Right kidney (tissue), 9 donors: Measurements from ENCODE around the gene MTX1.
A peak's percentile ranks its signal among the peaks of the same experiment; 100 is the strongest.
"Not testable (repeated sequence)": the region's sequence is repeated elsewhere in the genome, so short reads cannot be mapped to it uniquely, and the experiment has no call there.

Source experiments
- DNase-seq: peaks from one replicate; pipeline ENCODE4 v3.0.0-alpha.2; 2016
- long read RNA-seq, 8 donors: transcript quantifications; one replicate each; lab custom pipeline, GENCODE V29; 2026

Gene MTX1, protein sequence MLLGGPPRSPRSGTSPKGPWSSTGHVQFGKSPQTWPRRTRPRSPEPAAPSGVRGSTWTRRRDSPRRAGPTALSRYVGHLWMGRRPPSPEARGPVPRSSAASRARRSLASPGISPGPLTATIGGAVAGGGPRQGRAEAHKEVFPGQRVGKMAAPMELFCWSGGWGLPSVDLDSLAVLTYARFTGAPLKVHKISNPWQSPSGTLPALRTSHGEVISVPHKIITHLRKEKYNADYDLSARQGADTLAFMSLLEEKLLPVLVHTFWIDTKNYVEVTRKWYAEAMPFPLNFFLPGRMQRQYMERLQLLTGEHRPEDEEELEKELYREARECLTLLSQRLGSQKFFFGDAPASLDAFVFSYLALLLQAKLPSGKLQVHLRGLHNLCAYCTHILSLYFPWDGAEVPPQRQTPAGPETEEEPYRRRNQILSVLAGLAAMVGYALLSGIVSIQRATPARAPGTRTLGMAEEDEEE
- long read RNA-seq, donor 1, transcript MTX1-202 (8 exons, 1,632 nt) = major isoform, 27 of 34 reads
- long read RNA-seq, donor 1, partial matches to known transcripts = 0 of 34 reads
- long read RNA-seq, donor 1, other reads (novel, unspliced or antisense) = 5 of 34 reads
- long read RNA-seq, donor 2, transcript MTX1-202 (8 exons, 1,632 nt) = major isoform, 18 of 19 reads
- long read RNA-seq, donor 2, partial matches to known transcripts = 0 of 19 reads
- long read RNA-seq, donor 2, other reads (novel, unspliced or antisense) = 0 of 19 reads
- long read RNA-seq, donor 3, transcript MTX1-202 (8 exons, 1,632 nt) = major isoform, 10 of 10 reads
- long read RNA-seq, donor 3, partial matches to known transcripts = 0 of 10 reads
- long read RNA-seq, donor 3, other reads (novel, unspliced or antisense) = 0 of 10 reads
- long read RNA-seq, donor 4, transcript MTX1-202 (8 exons, 1,632 nt) = major isoform, 12 of 12 reads
- long read RNA-seq, donor 4, partial matches to known transcripts = 0 of 12 reads
- long read RNA-seq, donor 4, other reads (novel, unspliced or antisense) = 0 of 12 reads
- long read RNA-seq, donor 5, transcript MTX1-202 (8 exons, 1,632 nt) = major isoform, 24 of 26 reads
- long read RNA-seq, donor 5, partial matches to known transcripts = 0 of 26 reads
- long read RNA-seq, donor 5, other reads (novel, unspliced or antisense) = 0 of 26 reads
- long read RNA-seq, donor 6, transcript MTX1-202 (8 exons, 1,632 nt) = major isoform, 16 of 21 reads
- long read RNA-seq, donor 6, partial matches to known transcripts = 5 of 21 reads
- long read RNA-seq, donor 6, other reads (novel, unspliced or antisense) = 0 of 21 reads
- long read RNA-seq, donor 7, transcript MTX1-202 (8 exons, 1,632 nt) = major isoform, 26 of 53 reads
- long read RNA-seq, donor 7, partial matches to known transcripts = 25 of 53 reads
- long read RNA-seq, donor 7, other reads (novel, unspliced or antisense) = 0 of 53 reads
- long read RNA-seq, donor 8, transcript MTX1-202 (8 exons, 1,632 nt) = major isoform, 20 of 22 reads
- long read RNA-seq, donor 8, partial matches to known transcripts = 0 of 22 reads
- long read RNA-seq, donor 8, other reads (novel, unspliced or antisense) = 0 of 22 reads

DNA sequence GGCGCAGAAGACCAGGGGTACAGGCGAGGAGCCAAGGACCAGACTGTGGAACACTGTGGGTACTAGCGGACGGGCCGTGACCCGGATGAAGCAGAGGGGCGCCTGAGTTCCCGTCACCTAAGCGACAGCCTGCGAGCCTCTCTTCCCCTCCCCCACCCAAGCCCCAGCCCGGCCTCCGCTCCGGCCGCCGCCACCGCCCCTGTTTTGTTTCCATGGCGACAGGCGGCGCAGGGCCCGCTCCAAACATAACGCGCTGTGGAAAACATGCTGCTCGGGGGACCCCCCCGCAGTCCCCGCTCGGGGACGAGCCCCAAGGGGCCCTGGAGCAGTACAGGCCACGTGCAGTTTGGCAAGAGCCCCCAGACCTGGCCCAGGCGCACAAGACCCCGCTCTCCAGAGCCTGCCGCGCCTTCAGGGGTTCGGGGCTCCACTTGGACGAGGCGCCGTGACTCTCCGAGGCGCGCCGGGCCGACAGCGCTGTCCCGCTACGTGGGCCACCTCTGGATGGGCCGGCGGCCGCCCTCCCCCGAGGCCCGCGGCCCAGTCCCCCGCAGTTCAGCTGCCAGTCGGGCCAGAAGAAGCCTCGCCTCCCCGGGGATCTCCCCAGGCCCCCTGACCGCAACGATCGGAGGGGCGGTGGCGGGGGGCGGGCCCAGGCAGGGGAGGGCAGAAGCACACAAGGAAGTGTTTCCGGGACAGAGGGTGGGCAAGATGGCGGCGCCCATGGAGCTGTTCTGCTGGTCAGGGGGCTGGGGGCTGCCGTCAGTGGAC lies at the start of gene MTX1:
TSS of gene MTX1 (plus strand) at position 155 of the 771 bp plus-strand sequence. CDS start at position 265, 110 bp downstream.
- DNase-seq = peak; percentile 94

DNA sequence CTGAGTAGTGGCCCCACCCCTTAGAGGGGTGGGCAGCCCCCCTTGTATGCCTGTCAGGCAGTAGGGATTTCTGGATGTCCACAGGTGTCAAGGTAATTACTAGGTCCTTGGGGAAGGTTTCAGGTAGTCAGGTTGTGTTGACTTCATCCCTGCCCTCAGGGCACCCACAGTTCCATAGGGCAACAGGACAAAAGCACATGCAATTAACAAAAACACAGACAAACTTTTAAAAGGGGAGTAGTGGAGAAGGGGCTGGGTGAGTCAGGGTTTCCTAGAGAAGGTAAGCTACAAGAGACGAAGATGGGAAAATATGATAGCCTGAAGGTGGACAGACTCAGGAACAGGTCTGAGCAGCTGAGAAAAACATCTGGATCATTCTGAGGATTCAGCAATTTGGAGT lies 49.5 kb upstream of the MTX1 start:
- DNase-seq = no peak

DNA sequence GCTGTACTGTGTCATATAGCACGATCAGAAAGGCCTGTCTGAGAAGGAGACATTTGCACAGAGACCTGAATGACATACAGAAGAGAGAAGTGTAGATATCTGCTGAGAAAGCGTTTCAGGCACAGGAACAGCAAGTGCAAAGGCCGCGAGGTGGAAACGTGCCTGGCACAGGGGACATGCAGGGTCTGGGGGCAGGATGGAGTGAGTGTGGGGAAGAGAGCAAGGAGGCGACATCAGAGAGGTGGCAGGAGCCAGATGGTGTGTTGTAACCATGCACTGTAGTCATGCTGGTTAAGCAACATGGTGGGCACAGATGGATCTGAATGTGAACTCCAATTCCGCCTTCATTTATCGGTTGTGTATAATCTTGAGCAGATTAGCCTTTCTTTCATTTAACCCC lies 48.4 kb upstream of the MTX1 start:
- no peak for DNase-seq

DNA sequence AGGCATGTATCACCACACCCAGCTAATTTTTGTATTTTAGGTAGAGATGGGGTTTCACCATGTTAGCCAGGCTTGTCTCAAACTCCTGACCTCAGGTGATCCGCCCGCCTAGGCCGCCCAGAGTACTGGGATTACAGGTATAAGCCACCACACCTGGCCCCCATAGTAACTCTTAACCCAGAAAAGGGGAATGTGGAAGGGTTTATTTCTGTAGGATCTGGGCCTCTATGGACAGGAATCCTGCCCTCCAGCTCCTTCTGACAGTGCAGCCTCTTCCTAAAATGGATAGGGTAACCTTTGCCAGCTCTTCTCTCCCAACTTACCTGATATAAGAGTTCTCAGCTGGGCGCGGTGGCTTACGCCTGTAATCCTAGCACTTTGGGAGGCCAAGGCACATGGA lies 45.9 kb upstream of the MTX1 start:
- not testable (repeated sequence) for DNase-seq

DNA sequence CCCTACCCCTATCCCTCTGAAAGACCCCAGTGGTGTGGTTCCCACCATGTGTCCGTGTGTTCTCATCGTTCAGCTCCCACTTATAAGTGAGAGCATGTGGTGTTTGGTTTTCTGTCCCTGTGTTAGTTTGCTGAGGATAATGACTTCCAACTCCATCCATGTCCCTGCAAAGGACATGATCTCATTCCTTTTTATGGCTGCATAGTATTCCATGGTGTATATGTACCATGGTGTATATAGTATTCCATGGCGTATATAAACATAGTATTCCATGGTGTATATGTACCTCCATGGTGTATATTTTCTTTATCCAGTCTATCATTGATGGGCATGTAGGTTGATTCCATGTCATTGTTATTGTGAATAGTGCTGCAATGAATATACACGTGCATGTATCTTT lies 44.7 kb upstream of the MTX1 start:
- DNase-seq = not testable (repeated sequence)

DNA sequence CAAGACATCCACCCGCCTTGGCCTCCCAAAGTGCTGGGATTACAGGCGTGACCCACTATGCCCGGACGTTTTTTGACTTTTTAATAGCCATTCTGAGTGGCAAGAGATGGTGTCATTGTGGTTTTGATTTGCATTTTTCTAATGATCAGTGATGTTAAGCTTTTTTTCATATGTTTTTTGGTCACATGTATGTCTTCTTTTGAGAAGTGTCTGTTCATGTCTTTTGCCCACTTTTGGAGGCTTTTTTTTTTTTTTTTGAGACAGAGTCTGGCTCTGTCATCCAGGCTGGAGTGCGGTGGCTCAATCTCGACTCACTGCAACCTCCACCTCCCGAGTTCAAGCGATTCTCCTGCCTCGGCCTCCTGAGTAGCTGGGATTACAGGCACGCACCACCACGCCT lies 43.9 kb upstream of the MTX1 start:
- not testable (repeated sequence) for DNase-seq

DNA sequence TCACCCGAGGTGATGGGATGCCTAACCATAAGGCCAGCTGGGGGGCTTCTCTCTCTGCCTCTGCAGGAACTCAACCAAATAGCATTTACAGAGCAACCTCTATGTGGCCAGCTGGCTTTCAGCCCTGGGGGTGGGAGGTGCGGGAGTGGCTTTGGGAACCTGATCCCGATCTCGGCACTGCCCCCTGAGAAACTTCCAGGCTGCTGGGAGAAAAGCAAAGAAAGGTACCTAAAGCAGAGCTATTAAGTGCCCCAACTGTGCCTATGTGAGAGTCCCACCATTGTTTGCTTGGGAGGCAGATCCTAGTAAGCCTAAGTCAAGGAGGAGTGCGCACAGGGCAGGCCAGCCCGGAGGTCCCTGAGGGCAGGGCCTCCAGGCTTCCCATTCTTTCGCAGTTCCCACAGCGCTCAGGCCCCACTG lies 42.4 kb upstream of the MTX1 start:
- peak; percentile 54 for DNase-seq

DNA sequence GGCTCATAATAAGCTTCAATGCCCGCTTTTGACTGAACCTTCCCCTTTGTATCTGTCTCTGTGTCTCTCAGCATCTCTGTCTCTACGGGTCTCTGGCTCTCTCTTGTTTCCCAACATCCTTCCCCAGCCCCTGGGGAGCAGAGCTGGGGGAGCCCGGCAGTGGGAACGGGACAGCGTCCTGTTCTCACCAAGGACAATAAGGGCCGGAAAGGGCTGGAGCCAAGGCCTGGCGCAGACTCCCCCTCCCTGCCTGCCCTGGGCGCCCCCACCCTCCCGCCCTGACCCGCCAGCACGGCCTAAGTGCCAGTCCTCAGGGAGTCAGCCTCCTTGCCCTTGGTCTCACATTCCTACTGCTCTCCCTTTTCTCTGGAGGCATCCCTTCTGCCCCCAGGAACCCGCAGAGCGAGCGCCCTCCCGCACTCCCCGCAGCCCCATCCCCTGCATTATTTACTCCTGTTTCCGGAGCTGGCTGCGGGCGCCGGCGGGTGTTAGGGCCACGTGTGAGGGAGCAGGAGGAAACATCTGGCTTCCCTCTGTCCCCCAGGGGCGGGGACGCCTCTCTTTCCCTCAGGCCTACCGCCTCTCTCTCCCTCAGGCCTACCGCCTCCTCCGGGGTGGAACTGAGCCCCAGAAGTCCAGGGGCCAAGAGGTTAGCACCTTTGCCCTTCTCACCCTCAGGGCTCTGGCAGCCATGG lies 41.9 kb upstream of the MTX1 start:
- no peak for DNase-seq

DNA sequence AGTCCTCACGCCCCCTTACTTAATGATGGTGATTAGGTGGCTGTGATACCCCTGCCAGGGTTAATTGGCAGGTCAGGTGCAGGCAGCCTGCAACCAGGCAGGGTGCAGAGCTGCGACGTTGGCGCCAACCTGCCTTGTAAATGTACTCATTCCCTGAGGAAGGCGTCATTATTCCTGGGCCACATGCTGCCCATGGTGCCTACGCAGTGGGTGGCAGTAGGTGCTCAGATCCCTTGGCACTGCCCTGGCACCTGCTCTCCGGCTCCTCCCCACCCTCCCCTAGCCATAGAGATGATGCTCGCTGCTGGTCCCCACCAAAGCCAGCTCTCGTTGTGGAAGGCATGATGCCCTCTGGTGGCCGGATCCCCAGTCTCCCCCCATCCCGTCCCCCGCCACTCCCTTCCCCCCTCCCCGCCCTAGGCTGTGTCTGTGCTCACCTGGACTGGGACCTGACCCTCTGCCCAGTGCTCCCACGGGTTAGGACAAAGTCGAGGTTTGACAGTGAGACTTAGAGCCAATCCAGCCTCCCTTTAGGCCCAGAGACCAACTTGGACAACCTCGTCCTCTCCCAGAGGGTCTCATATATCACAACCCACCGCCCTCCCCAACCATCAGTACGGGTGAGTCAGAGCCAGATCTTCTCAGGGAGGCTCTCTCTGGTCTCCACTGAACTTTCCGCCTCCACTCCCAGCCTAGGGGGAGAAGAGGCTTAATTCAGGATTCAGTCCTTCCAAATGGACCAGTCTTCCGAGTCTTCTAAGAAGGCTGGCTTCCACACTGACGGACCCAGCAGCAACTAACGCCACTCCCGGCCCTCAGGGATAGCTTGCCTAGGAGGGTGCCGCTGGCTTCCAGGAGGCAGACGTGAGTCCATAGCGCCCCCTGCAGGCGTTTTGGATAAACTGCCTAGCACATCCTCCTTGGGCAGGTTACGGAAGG lies 41.1 kb upstream of the MTX1 start:
- DNase-seq = peak; percentile 83

DNA sequence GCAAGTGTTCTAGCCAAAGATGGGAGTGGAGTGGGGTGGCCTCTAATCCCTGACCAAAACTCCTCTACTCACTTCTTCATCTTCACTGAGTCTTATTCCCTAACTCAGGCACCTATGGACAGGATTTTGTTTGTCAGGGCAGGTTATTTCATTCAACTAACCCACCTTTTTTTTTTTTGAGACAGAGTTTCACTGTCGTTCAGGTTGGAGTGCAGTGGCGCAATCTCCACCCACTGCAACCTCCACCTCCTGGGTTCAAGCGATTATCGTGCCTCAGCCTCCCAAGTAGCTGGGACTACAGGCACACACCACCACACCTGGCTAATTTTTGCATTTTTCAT lies 40.4 kb upstream of the MTX1 start:
- not testable (repeated sequence) for DNase-seq

DNA sequence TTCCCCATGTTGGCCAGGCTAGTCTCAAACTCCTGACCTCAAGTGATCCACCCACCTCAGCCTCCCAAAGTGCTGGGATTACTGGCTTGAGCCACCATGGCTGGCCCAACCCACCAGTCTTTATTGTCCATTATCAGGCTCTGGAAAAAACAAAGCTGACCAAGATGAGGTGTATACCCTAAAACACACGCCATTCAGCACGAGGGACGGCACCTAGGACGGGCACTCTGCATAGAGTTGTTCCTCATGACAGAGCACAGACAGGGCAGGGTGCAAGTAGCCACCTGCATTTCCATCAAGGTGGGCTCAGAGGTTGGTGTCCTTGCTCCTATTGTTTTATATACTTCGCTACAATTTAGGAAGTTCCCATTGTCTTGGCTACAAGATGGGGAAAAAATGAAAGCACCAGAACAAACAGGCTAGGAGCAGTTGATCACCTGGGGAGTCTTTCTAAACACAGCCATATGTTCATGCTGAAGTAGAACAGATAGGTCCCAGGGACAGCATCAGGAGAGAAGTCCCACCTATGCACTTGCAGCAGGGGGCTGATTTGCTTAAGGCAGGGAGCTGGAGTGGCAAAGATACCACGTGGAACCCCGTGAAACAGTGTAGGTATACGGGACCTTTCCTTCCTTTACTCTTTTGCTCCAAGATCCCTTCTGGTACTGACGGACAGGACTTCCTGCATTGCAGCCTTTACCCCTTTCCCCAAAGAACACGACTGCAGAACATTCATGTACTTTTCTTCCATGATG lies 39.9 kb upstream of the MTX1 start:
- no peak for DNase-seq

DNA sequence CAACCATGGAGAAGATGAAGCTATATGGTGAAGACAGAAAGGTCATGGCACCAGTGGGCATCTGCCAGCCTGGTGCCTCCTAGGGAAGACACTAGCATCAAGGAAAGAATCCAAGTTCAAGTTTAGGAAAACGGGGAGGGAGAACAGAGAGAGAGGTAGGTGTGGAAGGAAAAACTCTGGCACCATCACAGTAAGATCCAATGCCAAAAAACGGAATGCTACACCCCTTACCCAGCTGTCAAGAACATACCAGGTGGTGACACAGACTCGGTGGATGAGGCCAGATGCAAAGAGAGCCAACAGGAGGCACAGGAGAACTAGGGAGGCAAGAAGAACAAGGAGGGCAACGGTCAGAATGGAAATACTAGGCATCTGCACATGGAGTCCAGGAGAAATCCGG lies 39.0 kb upstream of the MTX1 start:
- no peak for DNase-seq

DNA sequence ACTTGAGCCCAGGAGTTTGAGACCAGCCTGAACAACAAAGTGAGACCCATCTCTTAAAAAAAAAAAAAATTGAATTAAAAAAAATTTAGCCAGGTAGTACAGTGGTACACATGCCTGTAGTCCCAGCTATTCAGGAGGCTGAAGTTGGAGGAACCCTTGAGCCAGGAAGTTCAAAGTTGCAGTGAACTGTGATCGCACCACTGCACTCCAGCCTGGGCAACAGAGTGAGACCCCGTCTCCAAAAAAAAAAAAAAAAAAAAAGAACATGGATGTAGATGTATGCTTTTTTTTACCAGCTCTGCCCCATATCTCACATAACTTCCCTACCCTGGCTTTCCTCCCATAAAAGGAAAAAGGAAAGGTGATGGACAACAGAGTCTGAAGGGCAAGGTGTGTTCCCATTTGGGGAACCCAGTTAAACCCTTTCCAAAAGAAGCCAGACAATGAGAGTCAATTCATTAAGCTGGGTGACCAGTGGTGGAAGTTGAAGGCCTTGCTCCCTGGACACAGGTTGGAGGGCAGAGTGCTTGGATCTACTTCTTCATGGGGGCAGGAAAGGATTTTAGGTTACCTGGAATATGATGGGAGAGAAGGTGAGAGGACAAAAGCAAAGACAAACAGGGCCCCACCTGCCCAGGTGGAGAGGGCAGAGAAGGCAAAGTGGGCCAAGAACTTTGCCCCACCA lies 38.3 kb upstream of the MTX1 start:
- DNase-seq = no peak

DNA sequence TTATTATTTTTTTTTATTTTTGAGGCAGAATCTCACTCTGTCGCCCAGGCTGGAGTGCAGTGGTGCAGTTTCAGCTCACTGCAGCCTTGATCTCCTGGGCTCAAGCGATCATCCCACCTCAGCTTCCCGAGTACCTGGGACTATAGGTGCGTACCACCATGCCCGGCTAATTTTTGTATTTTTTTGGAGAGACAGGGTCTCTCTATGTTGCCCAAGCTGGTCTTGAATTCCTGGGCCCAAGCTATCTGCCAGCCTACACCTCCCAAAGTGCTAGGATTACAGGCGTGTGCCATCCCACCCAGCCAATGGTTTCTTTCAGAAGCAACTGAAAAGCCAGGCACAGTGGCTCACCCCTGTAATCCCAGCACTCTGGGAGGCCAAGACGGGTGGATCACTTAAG lies 37.7 kb upstream of the MTX1 start:
- no peak for DNase-seq

DNA sequence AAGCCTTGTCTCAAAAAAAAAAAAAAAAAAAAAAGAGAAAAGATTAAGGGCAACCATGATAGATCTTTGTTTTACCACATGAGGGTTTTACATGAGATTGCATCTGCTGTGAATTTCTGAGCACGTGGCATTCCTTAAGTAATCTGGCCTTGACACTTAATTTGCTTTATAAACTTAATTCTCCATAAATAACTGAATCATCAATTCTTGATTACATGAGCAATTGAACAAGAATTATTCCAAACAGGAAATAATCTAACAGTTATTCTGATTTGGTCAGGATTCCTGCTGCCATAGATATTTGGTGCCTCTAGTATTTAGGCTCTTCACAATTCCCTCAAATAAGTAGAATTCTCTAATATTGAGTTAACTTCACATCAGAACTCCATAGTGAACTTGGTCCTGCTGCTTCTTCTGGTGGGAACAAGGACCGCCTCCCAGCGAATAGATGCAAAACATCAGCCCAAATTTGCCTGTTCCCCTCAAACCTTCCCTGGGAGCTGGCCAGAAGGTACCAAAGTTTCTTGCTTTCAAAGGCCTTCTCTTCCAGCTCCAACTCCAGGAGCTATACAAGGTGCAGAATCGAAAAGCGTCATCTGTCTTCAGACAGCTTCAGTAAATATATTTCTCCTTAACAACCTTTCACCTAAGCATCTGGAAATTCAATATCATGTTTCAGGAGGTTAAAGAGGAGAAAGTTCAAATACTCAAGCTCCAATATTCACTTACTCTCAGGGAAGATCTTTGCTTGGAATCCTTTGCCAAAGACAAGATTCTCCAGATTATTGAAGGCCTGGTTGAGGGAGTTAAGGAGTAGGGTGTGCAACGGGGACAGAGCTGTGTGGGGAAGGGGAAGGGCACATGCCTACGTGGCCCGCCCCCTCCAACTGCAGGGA lies 36.4 kb upstream of the MTX1 start:
- DNase-seq = no peak

DNA sequence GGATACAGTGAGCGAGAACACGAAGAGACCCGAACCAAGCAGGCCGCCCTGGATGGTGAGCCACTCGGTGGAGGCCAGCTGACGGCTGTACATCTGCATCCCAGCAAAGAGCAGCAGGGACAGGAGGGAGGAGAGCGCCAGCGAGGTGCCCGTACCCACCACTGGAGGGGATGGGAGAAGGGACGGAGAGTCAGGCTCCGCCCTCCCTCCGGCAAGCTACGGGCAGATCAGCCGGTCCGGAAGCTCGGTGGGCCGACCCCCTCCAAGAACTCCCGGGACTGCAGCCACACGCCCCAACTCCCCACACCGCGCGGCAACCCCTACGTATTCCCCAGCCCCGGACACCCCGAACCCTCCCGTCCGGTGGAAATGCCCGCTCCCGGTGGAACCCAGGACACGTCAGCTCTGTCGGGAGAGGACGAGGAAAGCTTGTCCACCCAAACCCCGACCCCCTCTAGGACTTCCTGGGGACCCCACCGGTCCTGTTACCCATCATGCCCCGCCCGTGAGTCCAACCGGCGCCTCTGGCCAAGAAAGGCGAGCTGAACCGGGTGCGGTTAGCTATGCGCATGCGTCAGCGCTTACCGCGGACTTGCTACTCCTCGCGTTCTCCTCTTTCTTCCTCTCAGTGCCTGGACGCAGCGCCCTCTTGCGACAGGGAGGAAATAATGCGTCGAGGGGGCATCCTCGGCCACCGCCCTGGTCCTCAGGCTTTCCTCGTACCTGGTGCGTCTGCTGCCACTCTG lies 35.6 kb upstream of the MTX1 start, which contains the start of gene KRTCAP2:
TSS of gene KRTCAP2 (minus strand) at position 573 of the 746 bp plus-strand sequence. CDS start at position 493, 80 bp downstream.
- DNase-seq = peak; percentile 87
